ENCODE results near the gene CPA1. TPM values are rescaled to one million over a fixed set of nuclear protein-coding genes. Genes with fewer than 3 reads are reported as not detected.

CPA1 gene
- total RNA-seq, 1 experiment from 2014 or later, result 7.9 TPM

DNA sequence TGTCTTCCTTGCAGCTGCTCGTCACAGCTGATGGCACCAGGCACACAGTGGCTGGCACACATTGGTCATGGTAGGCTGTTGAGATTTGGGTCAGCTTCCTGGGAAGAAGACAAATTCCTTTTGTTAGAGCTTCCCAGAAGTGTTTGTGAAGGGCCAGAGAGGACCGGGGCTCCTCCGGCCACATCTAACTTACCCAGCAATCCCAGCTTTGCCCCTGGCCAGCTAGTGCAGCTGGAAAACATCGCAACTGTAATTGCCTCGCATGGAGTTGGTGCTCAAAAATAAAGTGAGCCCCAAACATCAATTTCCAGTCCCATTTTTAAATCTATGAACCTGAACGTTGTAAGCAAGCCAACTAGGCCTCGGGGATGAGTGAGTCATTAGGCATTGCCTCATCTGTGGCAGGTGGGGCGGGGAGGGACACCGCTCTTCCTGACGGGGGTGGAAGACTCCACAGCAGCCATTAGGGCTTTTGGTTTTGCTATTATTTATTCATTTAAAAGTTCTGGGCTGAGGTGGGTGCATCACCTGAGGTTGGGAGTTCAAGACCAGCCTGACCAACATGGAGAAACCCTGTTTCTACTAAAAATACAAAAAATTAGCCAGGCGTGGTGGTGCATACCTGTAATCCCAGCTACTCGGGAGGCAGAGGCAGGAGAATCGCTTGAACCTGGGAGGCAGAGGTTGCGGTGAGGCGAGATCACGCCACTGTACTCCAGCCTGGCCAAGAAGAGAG is 23.2 kb upstream of the CPA1 start (continued):
- TF ChIP-seq, protein P1, sequence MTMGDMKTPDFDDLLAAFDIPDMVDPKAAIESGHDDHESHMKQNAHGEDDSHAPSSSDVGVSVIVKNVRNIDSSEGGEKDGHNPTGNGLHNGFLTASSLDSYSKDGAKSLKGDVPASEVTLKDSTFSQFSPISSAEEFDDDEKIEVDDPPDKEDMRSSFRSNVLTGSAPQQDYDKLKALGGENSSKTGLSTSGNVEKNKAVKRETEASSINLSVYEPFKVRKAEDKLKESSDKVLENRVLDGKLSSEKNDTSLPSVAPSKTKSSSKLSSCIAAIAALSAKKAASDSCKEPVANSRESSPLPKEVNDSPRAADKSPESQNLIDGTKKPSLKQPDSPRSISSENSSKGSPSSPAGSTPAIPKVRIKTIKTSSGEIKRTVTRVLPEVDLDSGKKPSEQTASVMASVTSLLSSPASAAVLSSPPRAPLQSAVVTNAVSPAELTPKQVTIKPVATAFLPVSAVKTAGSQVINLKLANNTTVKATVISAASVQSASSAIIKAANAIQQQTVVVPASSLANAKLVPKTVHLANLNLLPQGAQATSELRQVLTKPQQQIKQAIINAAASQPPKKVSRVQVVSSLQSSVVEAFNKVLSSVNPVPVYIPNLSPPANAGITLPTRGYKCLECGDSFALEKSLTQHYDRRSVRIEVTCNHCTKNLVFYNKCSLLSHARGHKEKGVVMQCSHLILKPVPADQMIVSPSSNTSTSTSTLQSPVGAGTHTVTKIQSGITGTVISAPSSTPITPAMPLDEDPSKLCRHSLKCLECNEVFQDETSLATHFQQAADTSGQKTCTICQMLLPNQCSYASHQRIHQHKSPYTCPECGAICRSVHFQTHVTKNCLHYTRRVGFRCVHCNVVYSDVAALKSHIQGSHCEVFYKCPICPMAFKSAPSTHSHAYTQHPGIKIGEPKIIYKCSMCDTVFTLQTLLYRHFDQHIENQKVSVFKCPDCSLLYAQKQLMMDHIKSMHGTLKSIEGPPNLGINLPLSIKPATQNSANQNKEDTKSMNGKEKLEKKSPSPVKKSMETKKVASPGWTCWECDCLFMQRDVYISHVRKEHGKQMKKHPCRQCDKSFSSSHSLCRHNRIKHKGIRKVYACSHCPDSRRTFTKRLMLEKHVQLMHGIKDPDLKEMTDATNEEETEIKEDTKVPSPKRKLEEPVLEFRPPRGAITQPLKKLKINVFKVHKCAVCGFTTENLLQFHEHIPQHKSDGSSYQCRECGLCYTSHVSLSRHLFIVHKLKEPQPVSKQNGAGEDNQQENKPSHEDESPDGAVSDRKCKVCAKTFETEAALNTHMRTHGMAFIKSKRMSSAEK (CRISPR knock-in tag; IDR thresholded peaks at IDR 0.05; ENCODE audit: borderline replicate concordance), result no peak
- TF ChIP-seq, protein P2, sequence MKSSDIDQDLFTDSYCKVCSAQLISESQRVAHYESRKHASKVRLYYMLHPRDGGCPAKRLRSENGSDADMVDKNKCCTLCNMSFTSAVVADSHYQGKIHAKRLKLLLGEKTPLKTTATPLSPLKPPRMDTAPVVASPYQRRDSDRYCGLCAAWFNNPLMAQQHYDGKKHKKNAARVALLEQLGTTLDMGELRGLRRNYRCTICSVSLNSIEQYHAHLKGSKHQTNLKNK (CRISPR knock-in tag; IDR thresholded peaks at IDR 0.05), result no peak
- TF ChIP-seq, protein P3, sequence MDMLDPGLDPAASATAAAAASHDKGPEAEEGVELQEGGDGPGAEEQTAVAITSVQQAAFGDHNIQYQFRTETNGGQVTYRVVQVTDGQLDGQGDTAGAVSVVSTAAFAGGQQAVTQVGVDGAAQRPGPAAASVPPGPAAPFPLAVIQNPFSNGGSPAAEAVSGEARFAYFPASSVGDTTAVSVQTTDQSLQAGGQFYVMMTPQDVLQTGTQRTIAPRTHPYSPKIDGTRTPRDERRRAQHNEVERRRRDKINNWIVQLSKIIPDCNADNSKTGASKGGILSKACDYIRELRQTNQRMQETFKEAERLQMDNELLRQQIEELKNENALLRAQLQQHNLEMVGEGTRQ (CRISPR knock-in tag; IDR thresholded peaks at IDR 0.05), result no peak
- no peak for TF ChIP-seq ZNF219 (CRISPR knock-in tag; IDR thresholded peaks at IDR 0.05; ENCODE audit: borderline replicate concordance)
- TF ChIP-seq FOXJ3 (CRISPR knock-in tag; IDR thresholded peaks at IDR 0.05; ENCODE audit: borderline replicate concordance), result no peak

DNA sequence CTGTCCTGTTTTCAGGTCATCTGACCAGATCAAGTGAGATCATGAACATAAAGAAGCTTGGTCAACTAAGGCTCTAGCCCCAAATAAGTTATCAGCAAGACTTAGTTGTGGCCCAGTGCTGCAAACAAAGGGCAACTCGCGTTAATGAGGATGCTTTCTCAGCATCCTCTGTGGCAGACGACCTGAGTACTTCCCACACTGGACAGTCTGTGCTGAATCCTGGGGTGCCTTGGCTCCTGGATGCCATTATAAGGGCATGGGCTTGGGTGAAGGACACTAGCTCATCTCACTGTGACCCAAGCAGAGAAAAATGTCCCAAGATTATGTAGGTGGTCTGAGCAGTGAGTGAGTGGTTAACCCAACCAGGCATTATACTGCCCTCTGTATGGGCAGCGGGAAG is 21.8 kb upstream of the CPA1 start:
- no peak for DNase-seq (ENCODE audit: low spot score)
- H3K4me1 Mint-ChIP-seq, result peaks cover 21% of the 10 kb centered on the region
- ChIA-PET CTCF (interaction anchor here (0.6 kb wide), 1 partner anchor 1589 kb away, joined by 3 read pairs; no protein-coding TSS in a partner anchor), POLR2A (no interaction called here)
- no peak for ATAC-seq
- H3K27ac Mint-ChIP-seq, result no peak overlapping the region
- H3K4me3 Mint-ChIP-seq, result no peak overlapping the region
- H3K27me3 Mint-ChIP-seq (ENCODE audit: low read depth), result no peaks in the 10 kb centered on the region; the same call in none of the 2 replicates
- H3K9me3 Mint-ChIP-seq, result peaks cover 23% of the 10 kb centered on the region
- TF ChIP-seq NR3C1 (CRISPR knock-in tag; conservative IDR thresholded peaks at IDR 0.05; ENCODE audit: low read depth) (no peak), JAZF1 (CRISPR knock-in tag; IDR thresholded peaks at IDR 0.05) (no peak), ESRRA (CRISPR knock-in tag; IDR thresholded peaks at IDR 0.05; ENCODE audit: borderline replicate concordance) (no peak), ZNF317 (CRISPR knock-in tag; IDR thresholded peaks at IDR 0.05; ENCODE audit: borderline replicate concordance, low read depth) (no peak), ZNF396 (CRISPR knock-in tag; IDR thresholded peaks at IDR 0.05; ENCODE audit: borderline replicate concordance) (no peak), FOXJ3 (CRISPR knock-in tag; IDR thresholded peaks at IDR 0.05; ENCODE audit: borderline replicate concordance) (no peak), ZNF671 (CRISPR knock-in tag; IDR thresholded peaks at IDR 0.05) (no peak)
- TF ChIP-seq, protein P4, sequence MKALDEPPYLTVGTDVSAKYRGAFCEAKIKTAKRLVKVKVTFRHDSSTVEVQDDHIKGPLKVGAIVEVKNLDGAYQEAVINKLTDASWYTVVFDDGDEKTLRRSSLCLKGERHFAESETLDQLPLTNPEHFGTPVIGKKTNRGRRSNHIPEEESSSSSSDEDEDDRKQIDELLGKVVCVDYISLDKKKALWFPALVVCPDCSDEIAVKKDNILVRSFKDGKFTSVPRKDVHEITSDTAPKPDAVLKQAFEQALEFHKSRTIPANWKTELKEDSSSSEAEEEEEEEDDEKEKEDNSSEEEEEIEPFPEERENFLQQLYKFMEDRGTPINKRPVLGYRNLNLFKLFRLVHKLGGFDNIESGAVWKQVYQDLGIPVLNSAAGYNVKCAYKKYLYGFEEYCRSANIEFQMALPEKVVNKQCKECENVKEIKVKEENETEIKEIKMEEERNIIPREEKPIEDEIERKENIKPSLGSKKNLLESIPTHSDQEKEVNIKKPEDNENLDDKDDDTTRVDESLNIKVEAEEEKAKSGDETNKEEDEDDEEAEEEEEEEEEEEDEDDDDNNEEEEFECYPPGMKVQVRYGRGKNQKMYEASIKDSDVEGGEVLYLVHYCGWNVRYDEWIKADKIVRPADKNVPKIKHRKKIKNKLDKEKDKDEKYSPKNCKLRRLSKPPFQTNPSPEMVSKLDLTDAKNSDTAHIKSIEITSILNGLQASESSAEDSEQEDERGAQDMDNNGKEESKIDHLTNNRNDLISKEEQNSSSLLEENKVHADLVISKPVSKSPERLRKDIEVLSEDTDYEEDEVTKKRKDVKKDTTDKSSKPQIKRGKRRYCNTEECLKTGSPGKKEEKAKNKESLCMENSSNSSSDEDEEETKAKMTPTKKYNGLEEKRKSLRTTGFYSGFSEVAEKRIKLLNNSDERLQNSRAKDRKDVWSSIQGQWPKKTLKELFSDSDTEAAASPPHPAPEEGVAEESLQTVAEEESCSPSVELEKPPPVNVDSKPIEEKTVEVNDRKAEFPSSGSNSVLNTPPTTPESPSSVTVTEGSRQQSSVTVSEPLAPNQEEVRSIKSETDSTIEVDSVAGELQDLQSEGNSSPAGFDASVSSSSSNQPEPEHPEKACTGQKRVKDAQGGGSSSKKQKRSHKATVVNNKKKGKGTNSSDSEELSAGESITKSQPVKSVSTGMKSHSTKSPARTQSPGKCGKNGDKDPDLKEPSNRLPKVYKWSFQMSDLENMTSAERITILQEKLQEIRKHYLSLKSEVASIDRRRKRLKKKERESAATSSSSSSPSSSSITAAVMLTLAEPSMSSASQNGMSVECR (CRISPR knock-in tag; IDR thresholded peaks at IDR 0.05; ENCODE audit: borderline replicate concordance), result no peak
- TF ChIP-seq, protein P5, sequence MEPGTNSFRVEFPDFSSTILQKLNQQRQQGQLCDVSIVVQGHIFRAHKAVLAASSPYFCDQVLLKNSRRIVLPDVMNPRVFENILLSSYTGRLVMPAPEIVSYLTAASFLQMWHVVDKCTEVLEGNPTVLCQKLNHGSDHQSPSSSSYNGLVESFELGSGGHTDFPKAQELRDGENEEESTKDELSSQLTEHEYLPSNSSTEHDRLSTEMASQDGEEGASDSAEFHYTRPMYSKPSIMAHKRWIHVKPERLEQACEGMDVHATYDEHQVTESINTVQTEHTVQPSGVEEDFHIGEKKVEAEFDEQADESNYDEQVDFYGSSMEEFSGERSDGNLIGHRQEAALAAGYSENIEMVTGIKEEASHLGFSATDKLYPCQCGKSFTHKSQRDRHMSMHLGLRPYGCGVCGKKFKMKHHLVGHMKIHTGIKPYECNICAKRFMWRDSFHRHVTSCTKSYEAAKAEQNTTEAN (CRISPR knock-in tag; IDR thresholded peaks at IDR 0.05), result no peak
- TF ChIP-seq, protein P6, sequence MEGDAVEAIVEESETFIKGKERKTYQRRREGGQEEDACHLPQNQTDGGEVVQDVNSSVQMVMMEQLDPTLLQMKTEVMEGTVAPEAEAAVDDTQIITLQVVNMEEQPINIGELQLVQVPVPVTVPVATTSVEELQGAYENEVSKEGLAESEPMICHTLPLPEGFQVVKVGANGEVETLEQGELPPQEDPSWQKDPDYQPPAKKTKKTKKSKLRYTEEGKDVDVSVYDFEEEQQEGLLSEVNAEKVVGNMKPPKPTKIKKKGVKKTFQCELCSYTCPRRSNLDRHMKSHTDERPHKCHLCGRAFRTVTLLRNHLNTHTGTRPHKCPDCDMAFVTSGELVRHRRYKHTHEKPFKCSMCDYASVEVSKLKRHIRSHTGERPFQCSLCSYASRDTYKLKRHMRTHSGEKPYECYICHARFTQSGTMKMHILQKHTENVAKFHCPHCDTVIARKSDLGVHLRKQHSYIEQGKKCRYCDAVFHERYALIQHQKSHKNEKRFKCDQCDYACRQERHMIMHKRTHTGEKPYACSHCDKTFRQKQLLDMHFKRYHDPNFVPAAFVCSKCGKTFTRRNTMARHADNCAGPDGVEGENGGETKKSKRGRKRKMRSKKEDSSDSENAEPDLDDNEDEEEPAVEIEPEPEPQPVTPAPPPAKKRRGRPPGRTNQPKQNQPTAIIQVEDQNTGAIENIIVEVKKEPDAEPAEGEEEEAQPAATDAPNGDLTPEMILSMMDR (IDR thresholded peaks at IDR 0.05), result no peak
- peaks cover 12% of the 10 kb centered on the region for H3K36me3 Mint-ChIP-seq

All from WTC11 (cell line).